Neural crest cell (in vitro differentiated cells): ENCODE measurements around the gene ZNF319. TPM values are rescaled to one million over a fixed set of nuclear protein-coding genes. Genes with fewer than 3 reads are reported as not detected.

Source experiments
- DNase-seq: peaks from one replicate; pipeline ENCODE4 v3.0.0; 2021; ENCODE audit warnings: low read depth, mixed read lengths, low spot score
- H3K27ac Mint-ChIP-seq: one replicate; pipeline ENCODE4 v1.8.0; 2021; ENCODE audit warnings: mild to moderate bottlenecking, mixed read lengths; ENCODE audit not compliant: unreplicated experiment
- H3K27me3 Mint-ChIP-seq: 2 replicates; pipeline ENCODE4 v1.8.0; 2021; ENCODE audit warnings: low read depth, mild to moderate bottlenecking, mixed read lengths
- H3K36me3 Mint-ChIP-seq: 2 replicates; pipeline ENCODE4 v1.8.0; 2021; ENCODE audit warnings: low read depth, mild to moderate bottlenecking, mixed read lengths
- H3K4me1 Mint-ChIP-seq: 2 replicates; pipeline ENCODE4 v1.8.0; 2021; ENCODE audit warnings: mixed read lengths
- H3K4me3 Mint-ChIP-seq: one replicate; pipeline ENCODE4 v1.8.0; 2021; ENCODE audit warnings: mild to moderate bottlenecking, mixed read lengths
- H3K9me3 Mint-ChIP-seq: 2 replicates; pipeline ENCODE4 v1.8.0; 2021; ENCODE audit warnings: mixed read lengths
- CTCF ChIP-seq: fragments of 200-600 bp; sonication (generic); conservative IDR thresholded peaks from 2 replicates; pipeline ENCODE4 v1.5.0; 2021; ENCODE audit warnings: antibody characterized with exemption, mild to moderate bottlenecking
- total RNA-seq: library from RNA; stranded (reverse); gene quantifications from 2 replicates; pipeline ENCODE4 v1.2.1, GENCODE V29; 2021

Gene ZNF319
- total RNA-seq, 1 donor from 2014 or later, result 15.5 TPM

- peaks cover 5% of the 10 kb centered on the region for H3K27me3 Mint-ChIP-seq
- no peak for TF ChIP-seq CTCF
- H3K4me3 Mint-ChIP-seq, result no peak overlapping the region
- peaks cover 9% of the 10 kb centered on the region for H3K4me1 Mint-ChIP-seq
- no peaks in the 10 kb centered on the region for H3K9me3 Mint-ChIP-seq
- no peaks in the 10 kb centered on the region for H3K36me3 Mint-ChIP-seq
- H3K27ac Mint-ChIP-seq, result no peak overlapping the region
- no peak for DNase-seq
Measured at GRCh38 chr16:57977418-57978069, 22.9 kb downstream of the ZNF319 start.

GRCh38 chr16:57976331-57976796, 24.1 kb downstream of the ZNF319 start:
- Mint-ChIP-seq H3K9me3 (no peaks in the 10 kb centered on the region), H3K27ac (no peak overlapping the region), H3K4me3 (no peak overlapping the region), H3K27me3 (peaks cover 2% of the 10 kb centered on the region), H3K4me1 (peaks cover 9% of the 10 kb centered on the region), H3K36me3 (no peaks in the 10 kb centered on the region)
- TF ChIP-seq CTCF, result no peak
- DNase-seq, result no peak

- TF ChIP-seq CTCF, result no peak
- Mint-ChIP-seq H3K36me3 (no peaks in the 10 kb centered on the region), H3K27me3 (no peaks in the 10 kb centered on the region), H3K9me3 (no peaks in the 10 kb centered on the region), H3K4me3 (no peak overlapping the region), H3K4me1 (peaks cover 9% of the 10 kb centered on the region), H3K27ac (no peak overlapping the region)
- DNase-seq, result no peak
Measured at GRCh38 chr16:57972306-57972705, 28.2 kb downstream of the ZNF319 start.

GRCh38 chr16:57971848-57972247, 28.6 kb downstream of the ZNF319 start:
- no peak overlapping the region for H3K4me3 Mint-ChIP-seq
- peaks cover 9% of the 10 kb centered on the region for H3K4me1 Mint-ChIP-seq
- TF ChIP-seq CTCF, result no peak
- no peaks in the 10 kb centered on the region for H3K27me3 Mint-ChIP-seq
- H3K27ac Mint-ChIP-seq, result no peak overlapping the region
- no peaks in the 10 kb centered on the region for H3K9me3 Mint-ChIP-seq
- no peak for DNase-seq
- no peaks in the 10 kb centered on the region for H3K36me3 Mint-ChIP-seq

GRCh38 chr16:57970970-57971369, 29.5 kb downstream of the ZNF319 start, which contains the start of gene CNGB1:
CNGB1 (minus strand) TSS chr16:57971128; CDS start chr16:57967286, 3,842 bp downstream.
- Mint-ChIP-seq H3K4me3 (no peak within 1 kb of the TSS), H3K4me1 (peaks cover 3% of the 10 kb centered on the region), H3K27ac (no peak within 1 kb of the TSS), H3K36me3 (no peaks in the 10 kb centered on the region), H3K27me3 (no peaks in the 10 kb centered on the region), H3K9me3 (no peaks in the 10 kb centered on the region)
- no peak for TF ChIP-seq CTCF
- DNase-seq, result no peak
